K562 (cell line): Measurements from ENCODE around the gene ASCC2. TPM values are rescaled to one million over a fixed set of nuclear protein-coding genes. Genes with fewer than 3 reads are reported as not detected.
A peak's percentile ranks its signal among the peaks of the same experiment; 100 is the strongest.

Experiments
- CBFA2T2 ChIP-seq: fragments of 450-650 bp; conservative IDR thresholded peaks from 2 replicates; pipeline ENCODE4 v1.6.1; 2017; ENCODE audit warnings: mild to moderate bottlenecking
- CBFB ChIP-seq: sonication (generic); formaldehyde crosslinking; IDR thresholded peaks from 2 replicates; pipeline ENCODE4 v1.4.0; 2020; ENCODE audit warnings: mild to moderate bottlenecking, missing genetic modification reagents
- DPF2 ChIP-seq: fragments of 450-650 bp; IDR thresholded peaks from 2 replicates; pipeline ENCODE4 v1.6.1; 2016
- HDAC1 ChIP-seq, 2 experiments: fragments of 450-650 bp; IDR thresholded peaks; 2 replicates each; pipeline ENCODE4 v1.6.1; 2016 to 2017; ENCODE audit warnings: inconsistent platforms in 1 of 2, mild to moderate bottlenecking in 1 of 2, moderate library complexity in 1 of 2
- HDAC3 ChIP-seq: fragments of 450-650 bp; IDR thresholded peaks from 2 replicates; pipeline ENCODE4 v1.6.1; 2018; ENCODE audit warnings: borderline replicate concordance, mild to moderate bottlenecking, moderate library complexity; ENCODE audit not compliant: partially characterized antibody
- MCM5 ChIP-seq: fragments of 450-650 bp; IDR thresholded peaks from 2 replicates; pipeline ENCODE4 v1.6.1; 2016; ENCODE audit warnings: low read depth
- NFE2 ChIP-seq: IDR thresholded peaks from 2 replicates; pipeline ENCODE4 v1.6.1; 2014; ENCODE audit warnings: antibody characterized with exemption, low read depth
- NR2F6 ChIP-seq: fragments of 450-650 bp; formaldehyde crosslinking; IDR thresholded peaks from 2 replicates; pipeline ENCODE4 v1.4.0; 2020; ENCODE audit warnings: mild to moderate bottlenecking
- PRPF4 ChIP-seq: fragments of 200-400 bp; formaldehyde crosslinking; IDR thresholded peaks from one replicate; pipeline ENCODE4 v1.6.1; 2017; ENCODE audit warnings: low read length, low read depth, mild to moderate bottlenecking; ENCODE audit not compliant: insufficient read depth, poor library complexity, severe bottlenecking
- RAD21 ChIP-seq, 2 experiments: fragments of 250-450 bp in 1 of 2; fragments of 450-650 bp in 1 of 2; sonication (Bioruptor Pico) in 1 of 2; formaldehyde crosslinking in 1 of 2; IDR thresholded peaks in 1 of 2; conservative IDR thresholded peaks in 1 of 2; 2 replicates each; pipeline versions ENCODE4 v1.4.0 to v1.8.0; 2020 to 2022; ENCODE audit warnings: mild to moderate bottlenecking in 2 of 2, moderate library complexity in 1 of 2
- SMC3 ChIP-seq: conservative IDR thresholded peaks from 2 replicates; pipeline ENCODE4 v1.6.1; 2011; ENCODE audit warnings: low read depth, low read length, improper control_type of control experiment; ENCODE audit not compliant: insufficient read depth
- SREBF1 ChIP-seq: fragments of 150-350 bp; IDR thresholded peaks from 2 replicates; pipeline ENCODE4 v1.6.1; 2014; ENCODE audit warnings: antibody characterized with exemption, low read depth, low read length, borderline replicate concordance
- SRSF7 ChIP-seq: fragments of 200-400 bp; formaldehyde crosslinking; optimal IDR thresholded peaks from 2 replicates; pipeline ENCODE3; 2017; ENCODE audit warnings: mild to moderate bottlenecking, low read depth, low read length
- ZC3H11A ChIP-seq: IDR thresholded peaks from 2 replicates; pipeline ENCODE4 v1.6.1; 2012; ENCODE audit warnings: low read depth, low read length, improper control_type of control experiment
- ZKSCAN3 ChIP-seq: fragments of 250-450 bp; sonication (Bioruptor Pico); IDR thresholded peaks from 2 replicates; pipeline ENCODE4 v1.4.0; 2020
- ZNF224 ChIP-seq: sonication (generic); formaldehyde crosslinking; IDR thresholded peaks from 2 replicates; pipeline ENCODE4 v1.8.0; 2022; ENCODE audit warnings: mild to moderate bottlenecking, missing genetic modification reagents
- ZNF24 ChIP-seq: fragments of 450-650 bp; IDR thresholded peaks from 2 replicates; pipeline ENCODE4 v1.6.1; 2016
- ZSCAN29 ChIP-seq: fragments of 450-650 bp; IDR thresholded peaks from 2 replicates; pipeline ENCODE4 v1.6.1; 2017
- polyA plus RNA-seq, 8 experiments: library from polyadenylated mRNA; depleted of rRNA in 4 of 8; stranded (reverse) in 5 of 8; unstranded in 3 of 8; fragments of >200 nt; fragmentation: Nextera tagmentation in 2 of 8; fragmentation: Illumina TruSeq in 1 of 8; extraction: Ambion mirVana in 2 of 8; extraction: Trizol in 1 of 8; gene quantifications; 2 replicates each; pipeline versions ENCODE4 v1.2.1 to v1.2.3, GENCODE V29; 2011 to 2014; ENCODE audit warnings: inconsistent platforms in 1 of 8, missing spikeins in 1 of 8
- total RNA-seq, 7 experiments: library from RNA; depleted of rRNA in 6 of 7; stranded (reverse); fragments of >200 nt in 6 of 7; fragmentation: Illumina TruSeq in 2 of 7; extraction: Trizol in 2 of 7; gene quantifications; 2 replicates each; pipeline versions ENCODE4 v1.2.1 to v1.2.3, GENCODE V29; 2011 to 2021; ENCODE audit warnings: low replicate concordance in 1 of 7
- TF ChIP-seq, protein P1 (sequence below), 3 experiments: fragments of 200-800 bp in 1 of 3; sonication (Bioruptor generic) in 1 of 3; sonication (generic) in 1 of 3; formaldehyde crosslinking in 1 of 3; IDR thresholded peaks; 2 replicates each; pipeline versions ENCODE4 v1.6.1 to v1.8.0; 2016 to 2022; ENCODE audit warnings: mild to moderate bottlenecking in 2 of 3, missing compliant biosample characterization in 2 of 3, missing genetic modification characterization in 2 of 3, missing genetic modification reagents in 1 of 3
- TF ChIP-seq, protein P2 (sequence below), 2 experiments: fragments of 450-650 bp; conservative IDR thresholded peaks; 2 replicates each; pipeline ENCODE4 v1.6.1; 2017; ENCODE audit warnings: mild to moderate bottlenecking in 2 of 2, moderate library complexity in 2 of 2
- TF ChIP-seq, protein P3 (sequence below): fragments of 450-650 bp; IDR thresholded peaks from 2 replicates; pipeline ENCODE4 v1.6.1; 2014; ENCODE audit warnings: low read depth, mild to moderate bottlenecking, moderate library complexity, borderline replicate concordance
- TF ChIP-seq, protein P4 (sequence below): fragments of 250-450 bp; sonication (Bioruptor Pico); IDR thresholded peaks from 2 replicates; pipeline ENCODE4 v1.8.0; 2022; ENCODE audit warnings: inconsistent platforms
- TF ChIP-seq, protein P5 (sequence below): fragments of 450-650 bp; IDR thresholded peaks from 2 replicates; pipeline ENCODE4 v1.6.1; 2016; ENCODE audit warnings: low read depth, mild to moderate bottlenecking, moderate library complexity

Gene ASCC2
- total and polyA plus RNA-seq, 9 of the 15 experiments (the other 6 are each of a cell fraction or from before 2014, with no cell fraction given), result 4.0 to 46.7 (median 26.8) TPM

DNA sequence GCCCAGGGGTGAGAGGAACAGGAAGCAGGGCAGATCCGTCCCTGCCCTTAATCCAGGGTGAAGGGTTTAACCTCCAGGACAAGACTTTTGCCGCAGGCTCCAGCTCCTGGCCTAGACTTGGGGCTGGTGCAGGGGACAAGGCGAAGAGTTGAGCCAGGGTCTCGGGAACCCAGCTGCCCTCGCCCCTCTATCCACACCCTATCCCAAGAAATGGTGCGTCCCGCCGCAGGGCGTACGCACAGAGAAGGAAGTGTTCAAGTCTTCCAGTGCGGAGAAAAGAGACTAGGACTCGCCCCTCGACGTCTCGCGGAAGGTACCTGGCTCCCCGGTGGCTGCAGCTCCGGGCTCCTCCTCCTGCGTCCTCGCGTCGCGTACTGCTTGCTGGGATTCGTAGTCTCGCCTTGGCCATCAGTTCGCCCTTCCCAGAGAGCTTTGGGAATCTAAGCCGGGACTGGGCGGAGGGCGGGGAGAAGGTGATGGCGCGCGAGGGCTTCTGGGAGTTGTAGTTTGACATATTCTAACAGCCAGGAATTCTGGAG lies 71.4 kb downstream of the ASCC2 start, which contains the start of gene ZMAT5 (continued):
- TF ChIP-seq, protein P1, sequence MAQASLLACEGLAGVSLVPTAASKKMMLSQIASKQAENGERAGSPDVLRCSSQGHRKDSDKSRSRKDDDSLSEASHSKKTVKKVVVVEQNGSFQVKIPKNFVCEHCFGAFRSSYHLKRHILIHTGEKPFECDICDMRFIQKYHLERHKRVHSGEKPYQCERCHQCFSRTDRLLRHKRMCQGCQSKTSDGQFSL (CRISPR knock-in tag; IDR thresholded peaks at IDR 0.05), result no peak
- TF ChIP-seq, protein P1 (tag; IDR thresholded peaks at IDR 0.05), result no peak
- TF ChIP-seq ZNF224 (CRISPR knock-in tag) (no peak), NFE2 (no peak), SRSF7 (no peak), NR2F6 (CRISPR knock-in tag) (no peak), CBFA2T2 (no peak), CBFB (CRISPR knock-in tag) (no peak), HDAC1 (IDR thresholded peaks at IDR 0.05) (0 out of 4 replicates have a peak, but pooled peaks of 1 of the 2 experiments have one; percentile 38), ZKSCAN3 (CRISPR knock-in tag) (no peak), PRPF4 (no peak), ZSCAN29 (no peak), HDAC3 (no peak), SMC3 (no peak), DPF2 (no peak), MCM5 (no peak), RAD21 (CRISPR knock-in tag; conservative IDR thresholded peaks at IDR 0.05 in 1 of 2, IDR thresholded peaks at IDR 0.05 in 1 of 2) (no peak), ZC3H11A (no peak), SREBF1 (no peak), ZNF24 (no peak)
- TF ChIP-seq, protein P2, sequence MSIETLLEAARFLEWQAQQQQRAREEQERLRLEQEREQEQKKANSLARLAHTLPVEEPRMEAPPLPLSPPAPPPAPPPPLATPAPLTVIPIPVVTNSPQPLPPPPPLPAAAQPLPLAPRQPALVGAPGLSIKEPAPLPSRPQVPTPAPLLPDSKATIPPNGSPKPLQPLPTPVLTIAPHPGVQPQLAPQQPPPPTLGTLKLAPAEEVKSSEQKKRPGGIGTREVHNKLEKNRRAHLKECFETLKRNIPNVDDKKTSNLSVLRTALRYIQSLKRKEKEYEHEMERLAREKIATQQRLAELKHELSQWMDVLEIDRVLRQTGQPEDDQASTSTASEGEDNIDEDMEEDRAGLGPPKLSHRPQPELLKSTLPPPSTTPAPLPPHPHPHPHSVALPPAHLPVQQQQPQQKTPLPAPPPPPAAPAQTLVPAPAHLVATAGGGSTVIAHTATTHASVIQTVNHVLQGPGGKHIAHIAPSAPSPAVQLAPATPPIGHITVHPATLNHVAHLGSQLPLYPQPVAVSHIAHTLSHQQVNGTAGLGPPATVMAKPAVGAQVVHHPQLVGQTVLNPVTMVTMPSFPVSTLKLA (conservative IDR thresholded peaks at IDR 0.05), result 0 out of 4 replicates have a peak, but pooled peaks of 1 of the 2 experiments have one; percentile 50
- TF ChIP-seq, protein P3, sequence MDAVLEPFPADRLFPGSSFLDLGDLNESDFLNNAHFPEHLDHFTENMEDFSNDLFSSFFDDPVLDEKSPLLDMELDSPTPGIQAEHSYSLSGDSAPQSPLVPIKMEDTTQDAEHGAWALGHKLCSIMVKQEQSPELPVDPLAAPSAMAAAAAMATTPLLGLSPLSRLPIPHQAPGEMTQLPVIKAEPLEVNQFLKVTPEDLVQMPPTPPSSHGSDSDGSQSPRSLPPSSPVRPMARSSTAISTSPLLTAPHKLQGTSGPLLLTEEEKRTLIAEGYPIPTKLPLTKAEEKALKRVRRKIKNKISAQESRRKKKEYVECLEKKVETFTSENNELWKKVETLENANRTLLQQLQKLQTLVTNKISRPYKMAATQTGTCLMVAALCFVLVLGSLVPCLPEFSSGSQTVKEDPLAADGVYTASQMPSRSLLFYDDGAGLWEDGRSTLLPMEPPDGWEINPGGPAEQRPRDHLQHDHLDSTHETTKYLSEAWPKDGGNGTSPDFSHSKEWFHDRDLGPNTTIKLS, result peak; percentile 81; the same call in 1 of the 2 replicates
- TF ChIP-seq, protein P4, sequence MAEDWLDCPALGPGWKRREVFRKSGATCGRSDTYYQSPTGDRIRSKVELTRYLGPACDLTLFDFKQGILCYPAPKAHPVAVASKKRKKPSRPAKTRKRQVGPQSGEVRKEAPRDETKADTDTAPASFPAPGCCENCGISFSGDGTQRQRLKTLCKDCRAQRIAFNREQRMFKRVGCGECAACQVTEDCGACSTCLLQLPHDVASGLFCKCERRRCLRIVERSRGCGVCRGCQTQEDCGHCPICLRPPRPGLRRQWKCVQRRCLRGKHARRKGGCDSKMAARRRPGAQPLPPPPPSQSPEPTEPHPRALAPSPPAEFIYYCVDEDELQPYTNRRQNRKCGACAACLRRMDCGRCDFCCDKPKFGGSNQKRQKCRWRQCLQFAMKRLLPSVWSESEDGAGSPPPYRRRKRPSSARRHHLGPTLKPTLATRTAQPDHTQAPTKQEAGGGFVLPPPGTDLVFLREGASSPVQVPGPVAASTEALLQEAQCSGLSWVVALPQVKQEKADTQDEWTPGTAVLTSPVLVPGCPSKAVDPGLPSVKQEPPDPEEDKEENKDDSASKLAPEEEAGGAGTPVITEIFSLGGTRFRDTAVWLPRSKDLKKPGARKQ (CRISPR knock-in tag), result no peak
- TF ChIP-seq, protein P5, sequence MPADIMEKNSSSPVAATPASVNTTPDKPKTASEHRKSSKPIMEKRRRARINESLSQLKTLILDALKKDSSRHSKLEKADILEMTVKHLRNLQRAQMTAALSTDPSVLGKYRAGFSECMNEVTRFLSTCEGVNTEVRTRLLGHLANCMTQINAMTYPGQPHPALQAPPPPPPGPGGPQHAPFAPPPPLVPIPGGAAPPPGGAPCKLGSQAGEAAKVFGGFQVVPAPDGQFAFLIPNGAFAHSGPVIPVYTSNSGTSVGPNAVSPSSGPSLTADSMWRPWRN, result no peak
